HG02678 (cell line): ENCODE data around the gene BRINP2.

Experiments
- ATAC-seq: cut with Tn5 transposase; IDR thresholded peaks from one replicate; pipeline ENCODE4 v1.9.1; 2021; ENCODE audit warnings: mild to moderate bottlenecking, moderate library complexity; ENCODE audit not compliant: unreplicated experiment

The BRINP2 gene

GRCh38 chr1:177257576-177257975 lies 86.8 kb downstream of the BRINP2 start:
- no peak for ATAC-seq

GRCh38 chr1:177270863-177271262 lies 100.1 kb downstream of the BRINP2 start:
- ATAC-seq: no peak

GRCh38 chr1:177273141-177273540 lies 102.4 kb downstream of the BRINP2 start:
- no peak for ATAC-seq

- ATAC-seq: no peak
Observed at GRCh38 chr1:177274687-177275211, 104.0 kb downstream of the BRINP2 start.

GRCh38 chr1:177275736-177276135 lies 105.0 kb downstream of the BRINP2 start:
- ATAC-seq: no peak

- no peak for ATAC-seq
Observed at GRCh38 chr1:177278626-177279390, 108.0 kb downstream of the BRINP2 start.

- ATAC-seq: no peak
Observed at GRCh38 chr1:177281901-177282300, 111.1 kb downstream of the BRINP2 start.

GRCh38 chr1:177282976-177283375 lies 112.2 kb downstream of the BRINP2 start:
- ATAC-seq: no peak

- no peak for ATAC-seq
Observed at GRCh38 chr1:177283380-177283779, 112.6 kb downstream of the BRINP2 start.

GRCh38 chr1:177286396-177286795 lies 115.6 kb downstream of the BRINP2 start:
- ATAC-seq: no peak

- ATAC-seq: no peak
Observed at GRCh38 chr1:177287270-177287669, 116.5 kb downstream of the BRINP2 start.

GRCh38 chr1:177287994-177288393 lies 117.2 kb downstream of the BRINP2 start:
- no peak for ATAC-seq

GRCh38 chr1:177289532-177289931 lies 118.8 kb downstream of the BRINP2 start:
- ATAC-seq: no peak

GRCh38 chr1:177300431-177300830 lies 129.7 kb downstream of the BRINP2 start:
- no peak for ATAC-seq

- no peak for ATAC-seq
Observed at GRCh38 chr1:177301425-177302124, 130.8 kb downstream of the BRINP2 start.

GRCh38 chr1:177302357-177303044 lies 131.7 kb downstream of the BRINP2 start:
- ATAC-seq: no peak

- no peak for ATAC-seq
Observed at GRCh38 chr1:177305040-177306018, 134.6 kb downstream of the BRINP2 start.

- no peak for ATAC-seq
Observed at GRCh38 chr1:177306019-177306415, 135.3 kb downstream of the BRINP2 start.

GRCh38 chr1:177306981-177307380 lies 136.2 kb downstream of the BRINP2 start:
- no peak for ATAC-seq

- ATAC-seq: no peak
Observed at GRCh38 chr1:177307771-177308170, 137.0 kb downstream of the BRINP2 start.
